K562 (cell line): ENCODE measurements around the gene AMIGO1. TPM values are rescaled to one million over a fixed set of nuclear protein-coding genes. Genes with fewer than 3 reads are reported as not detected.

Experiments used
- AFF4 ChIP-seq: sonication (generic); formaldehyde crosslinking; IDR thresholded peaks from 2 replicates; pipeline ENCODE4 v1.8.0; 2023; ENCODE audit warnings: mild to moderate bottlenecking, missing genetic modification reagents
- BMI1 ChIP-seq: fragments of 150-350 bp; IDR thresholded peaks from 2 replicates; pipeline ENCODE4 v1.6.1; 2014; ENCODE audit warnings: low read length
- HMG20B ChIP-seq: fragments of 250-450 bp; sonication (Bioruptor Pico); IDR thresholded peaks from 2 replicates; pipeline ENCODE4 v1.5.0; 2021; ENCODE audit warnings: mild to moderate bottlenecking
- JUN ChIP-seq, 2 experiments: sonication (generic) in 1 of 2; formaldehyde crosslinking in 1 of 2; IDR thresholded peaks; 2 replicates each; pipeline versions ENCODE4 v1.6.1 to v1.8.0; 2012 to 2022; ENCODE audit warnings: borderline replicate concordance in 2 of 2, mild to moderate bottlenecking in 2 of 2, improper control_type of control experiment in 1 of 2, low read depth in 1 of 2, low read length in 1 of 2, missing genetic modification reagents in 1 of 2
- NFIC ChIP-seq: fragments of 450-650 bp; IDR thresholded peaks from 2 replicates; pipeline ENCODE4 v1.6.1; 2017; ENCODE audit warnings: mild to moderate bottlenecking, inconsistent platforms
- NR0B1 ChIP-seq: fragments of 450-650 bp; IDR thresholded peaks from one replicate; pipeline ENCODE4 v1.6.1; 2018; ENCODE audit warnings: mild to moderate bottlenecking, moderate library complexity; ENCODE audit not compliant: partially characterized antibody
- POU5F1 ChIP-seq: fragments of 150-350 bp; IDR thresholded peaks from 2 replicates; pipeline ENCODE4 v1.6.1; 2014; ENCODE audit warnings: borderline replicate concordance, low read length, low read depth, mild to moderate bottlenecking; ENCODE audit not compliant: partially characterized antibody
- PREB ChIP-seq: sonication (generic); formaldehyde crosslinking; IDR thresholded peaks from 2 replicates; pipeline ENCODE4 v1.8.1; 2023; ENCODE audit warnings: mild to moderate bottlenecking, missing genetic modification reagents
- TAF7 ChIP-seq: fragments of 450-650 bp; IDR thresholded peaks from 2 replicates; pipeline ENCODE4 v1.6.1; 2016; ENCODE audit warnings: missing genetic modification characterization, missing compliant biosample characterization
- TCF7 ChIP-seq: sonication (generic); IDR thresholded peaks from 2 replicates; pipeline ENCODE4 v1.6.1; 2016; ENCODE audit warnings: antibody characterized with exemption, borderline replicate concordance
- ZFP30 ChIP-seq: fragments of 250-450 bp; sonication (Bioruptor Pico); IDR thresholded peaks from 2 replicates; pipeline ENCODE4 v1.8.0; 2022; ENCODE audit warnings: moderate library complexity, mild to moderate bottlenecking, inconsistent platforms, borderline replicate concordance
- ZNF316 ChIP-seq: fragments of 450-650 bp; IDR thresholded peaks from 2 replicates; pipeline ENCODE4 v1.6.1; 2016
- ZNF354B ChIP-seq: fragments of 250-450 bp; sonication (Bioruptor Pico); IDR thresholded peaks from 2 replicates; pipeline ENCODE4 v1.4.0; 2020
- polyA plus RNA-seq, 8 experiments: library from polyadenylated mRNA; depleted of rRNA in 4 of 8; stranded (reverse) in 5 of 8; unstranded in 3 of 8; fragments of >200 nt; fragmentation: Nextera tagmentation in 2 of 8; fragmentation: Illumina TruSeq in 1 of 8; extraction: Ambion mirVana in 2 of 8; extraction: Trizol in 1 of 8; gene quantifications; 2 replicates each; pipeline versions ENCODE4 v1.2.1 to v1.2.3, GENCODE V29; 2011 to 2014; ENCODE audit warnings: inconsistent platforms in 1 of 8, missing spikeins in 1 of 8
- total RNA-seq, 7 experiments: library from RNA; depleted of rRNA in 6 of 7; stranded (reverse); fragments of >200 nt in 6 of 7; fragmentation: Illumina TruSeq in 2 of 7; extraction: Trizol in 2 of 7; gene quantifications; 2 replicates each; pipeline versions ENCODE4 v1.2.1 to v1.2.3, GENCODE V29; 2011 to 2021; ENCODE audit warnings: low replicate concordance in 1 of 7
- TF ChIP-seq, protein P1 (sequence below): IDR thresholded peaks from 2 replicates; pipeline ENCODE4 v1.6.1; 2011; ENCODE audit not compliant: insufficient read length; ENCODE audit errors: extremely low read depth
- TF ChIP-seq, protein P2 (sequence below): fragments of 250-450 bp; sonication (Bioruptor Pico); IDR thresholded peaks from 2 replicates; pipeline ENCODE4 v1.4.0; 2020; ENCODE audit warnings: mild to moderate bottlenecking
- TF ChIP-seq, protein P3 (sequence below): fragments of 450-650 bp; IDR thresholded peaks from 2 replicates; pipeline ENCODE4 v1.6.1; 2016; ENCODE audit warnings: antibody characterized with exemption

The AMIGO1 gene
- total and polyA plus RNA-seq, 9 of the 15 experiments (the other 6 are each of a cell fraction or from before 2014, with no cell fraction given), result 0.24 to 1.0 (median 0.54) TPM

DNA sequence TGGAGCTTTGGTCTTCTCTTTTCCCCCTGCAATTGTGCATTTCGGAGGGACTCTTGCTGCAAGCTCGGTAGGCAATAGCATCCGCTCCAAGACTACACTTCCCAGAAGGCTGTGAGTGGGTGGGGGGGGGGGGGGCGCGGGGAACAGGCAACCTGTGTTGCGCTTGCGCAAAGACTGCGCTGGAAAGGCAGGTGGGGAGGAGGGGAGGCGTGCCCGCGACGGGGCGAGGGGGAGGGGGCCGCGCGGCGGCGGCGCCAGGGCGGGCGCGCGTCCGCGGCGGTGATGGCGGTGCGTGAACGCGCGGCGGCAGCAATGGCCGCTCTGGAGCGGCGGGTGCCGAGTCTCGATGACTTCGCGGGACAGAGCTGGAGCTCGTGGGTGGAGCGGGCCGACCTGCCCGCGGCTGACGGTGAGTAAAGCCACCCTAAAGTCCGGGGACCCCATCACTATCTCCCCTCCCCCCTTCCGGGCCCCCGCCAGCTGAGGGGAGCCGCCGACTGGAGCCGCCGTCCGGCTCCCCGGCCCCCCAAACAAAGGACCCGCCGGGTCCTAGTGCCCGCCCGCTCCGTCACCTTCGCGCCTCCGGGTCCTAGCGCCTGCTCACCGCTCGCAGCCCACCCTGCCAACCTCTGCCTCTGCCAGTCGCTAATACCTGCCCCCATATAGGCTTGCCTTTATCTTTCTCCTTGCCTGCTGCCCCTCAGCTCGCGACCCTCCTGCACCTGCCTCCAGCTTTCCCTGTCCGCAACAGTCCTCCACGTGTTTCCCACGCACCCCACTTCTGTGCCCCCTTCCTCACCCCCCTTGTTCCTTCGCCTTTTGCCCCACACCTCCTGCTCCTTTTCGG is 25.6 kb downstream of the AMIGO1 start, which contains the start of gene ATXN7L2 (continued):
- no peak for TF ChIP-seq HMG20B (CRISPR knock-in tag)
- TF ChIP-seq, protein P1, sequence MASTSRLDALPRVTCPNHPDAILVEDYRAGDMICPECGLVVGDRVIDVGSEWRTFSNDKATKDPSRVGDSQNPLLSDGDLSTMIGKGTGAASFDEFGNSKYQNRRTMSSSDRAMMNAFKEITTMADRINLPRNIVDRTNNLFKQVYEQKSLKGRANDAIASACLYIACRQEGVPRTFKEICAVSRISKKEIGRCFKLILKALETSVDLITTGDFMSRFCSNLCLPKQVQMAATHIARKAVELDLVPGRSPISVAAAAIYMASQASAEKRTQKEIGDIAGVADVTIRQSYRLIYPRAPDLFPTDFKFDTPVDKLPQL, result no peak
- no peak for TF ChIP-seq POU5F1
- TF ChIP-seq ZNF316, result peak; percentile 61; the same call in 1 of the 2 replicates
- TF ChIP-seq PREB (CRISPR knock-in tag), result no peak
- peak; percentile 51; the same call in 1 of the 2 replicates for TF ChIP-seq TCF7
- peak; percentile 69 for TF ChIP-seq NFIC
- TF ChIP-seq ZNF354B (CRISPR knock-in tag), result no peak
- TF ChIP-seq BMI1, result no peak; the same call in 1 of the 2 replicates
- TF ChIP-seq AFF4 (CRISPR knock-in tag), result no peak
- TF ChIP-seq, protein P2, sequence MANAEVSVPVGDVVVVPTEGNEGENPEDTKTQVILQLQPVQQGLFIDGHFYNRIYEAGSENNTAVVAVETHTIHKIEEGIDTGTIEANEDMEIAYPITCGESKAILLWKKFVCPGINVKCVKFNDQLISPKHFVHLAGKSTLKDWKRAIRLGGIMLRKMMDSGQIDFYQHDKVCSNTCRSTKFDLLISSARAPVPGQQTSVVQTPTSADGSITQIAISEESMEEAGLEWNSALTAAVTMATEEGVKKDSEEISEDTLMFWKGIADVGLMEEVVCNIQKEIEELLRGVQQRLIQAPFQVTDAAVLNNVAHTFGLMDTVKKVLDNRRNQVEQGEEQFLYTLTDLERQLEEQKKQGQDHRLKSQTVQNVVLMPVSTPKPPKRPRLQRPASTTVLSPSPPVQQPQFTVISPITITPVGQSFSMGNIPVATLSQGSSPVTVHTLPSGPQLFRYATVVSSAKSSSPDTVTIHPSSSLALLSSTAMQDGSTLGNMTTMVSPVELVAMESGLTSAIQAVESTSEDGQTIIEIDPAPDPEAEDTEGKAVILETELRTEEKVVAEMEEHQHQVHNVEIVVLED (CRISPR knock-in tag), result peak; percentile 90
- peak; percentile 98 for TF ChIP-seq TAF7 (tag)
- TF ChIP-seq, protein P3, sequence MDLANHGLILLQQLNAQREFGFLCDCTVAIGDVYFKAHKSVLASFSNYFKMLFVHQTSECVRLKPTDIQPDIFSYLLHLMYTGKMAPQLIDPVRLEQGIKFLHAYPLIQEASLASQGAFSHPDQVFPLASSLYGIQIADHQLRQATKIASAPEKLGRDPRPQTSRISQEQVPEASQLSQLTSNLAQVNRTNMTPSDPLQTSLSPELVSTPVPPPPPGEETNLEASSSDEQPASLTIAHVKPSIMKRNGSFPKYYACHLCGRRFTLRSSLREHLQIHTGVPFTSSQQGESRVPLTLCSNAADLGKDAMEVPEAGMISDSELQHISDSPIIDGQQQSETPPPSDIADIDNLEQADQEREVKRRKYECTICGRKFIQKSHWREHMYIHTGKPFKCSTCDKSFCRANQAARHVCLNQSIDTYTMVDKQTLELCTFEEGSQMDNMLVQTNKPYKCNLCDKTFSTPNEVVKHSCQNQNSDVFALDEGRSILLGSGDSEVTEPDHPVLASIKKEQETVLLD, result peak; percentile 89
- TF ChIP-seq JUN (IDR thresholded peaks at IDR 0.05; ENCODE audit: borderline replicate concordance, low read depth, low read length), result peak; percentile 54; the same call in 1 of the 2 replicates
- TF ChIP-seq JUN (CRISPR knock-in tag; IDR thresholded peaks at IDR 0.05; ENCODE audit: borderline replicate concordance), result peak; percentile 86; the same call in 1 of the 2 replicates
- no peak for TF ChIP-seq ZFP30
- no peak for TF ChIP-seq NR0B1
